ENCODE measurements around the gene ADA. TPM values are rescaled to one million over a fixed set of nuclear protein-coding genes. Genes with fewer than 3 reads are reported as not detected.

The ADA gene
- total RNA-seq, 2 experiments from 2014 or later: 103 to 107 TPM

- POLR2A ChIA-PET: no interaction called here
- peak overlapping the region; percentile 93 for H3K27ac Mint-ChIP-seq
These were observed 2.4 kb downstream of the ADA start for GRCh38 chr20:44649126-44649525.

GRCh38 chr20:44648579-44648978 lies 2.9 kb downstream of the ADA start:
- Mint-ChIP-seq H3K9me3 (no peaks in the 10 kb centered on the region), H3K36me3 (ENCODE audit: low read depth) (peaks cover 45% of the 10 kb centered on the region), H3K4me1 (peaks cover 81% of the 10 kb centered on the region), H3K27ac (peak overlapping the region; percentile 93), H3K27me3 (no peaks in the 10 kb centered on the region), H3K4me3 (peak overlapping the region; percentile 90)
- DNase-seq: no peak
- POLR2A ChIA-PET: no interaction called here
- CTCF ChIA-PET: interaction anchor here (0.9 to 1.8 kb wide), 5 partner anchors 10 to 31 kb away, joined by 3 to 7 read pairs (median 4); no protein-coding TSS in a partner anchor

More at GRCh38 chr20:44649126-44649525, 2.4 kb downstream of the ADA start:
- H3K4me1 Mint-ChIP-seq: peaks cover 77% of the 10 kb centered on the region
- CTCF ChIA-PET: interaction anchor here (0.9 to 1.8 kb wide), 6 partner anchors 10 to 36 kb away, joined by 3 to 7 read pairs (median 4); no protein-coding TSS in a partner anchor
- H3K9me3 Mint-ChIP-seq: peaks cover under 1% of the 10 kb centered on the region
- H3K27me3 Mint-ChIP-seq: no peaks in the 10 kb centered on the region
- peaks cover 45% of the 10 kb centered on the region for H3K36me3 Mint-ChIP-seq (ENCODE audit: low read depth)
- H3K4me3 Mint-ChIP-seq: peak overlapping the region; percentile 90
- DNase-seq: no peak

- POLR2A ChIA-PET: no interaction called here
- CTCF ChIA-PET: interaction anchor here (1.4 kb wide), 1 partner anchor 24 kb away, joined by 3 read pairs; no protein-coding TSS in a partner anchor
These were observed 3.4 kb downstream of the ADA start for GRCh38 chr20:44648068-44648467.

GRCh38 chr20:44646641-44647274 lies 4.7 kb downstream of the ADA start:
- Mint-ChIP-seq H3K27ac (peak overlapping the region; percentile 90), H3K27me3 (no peaks in the 10 kb centered on the region), H3K36me3 (ENCODE audit: low read depth) (peaks cover 48% of the 10 kb centered on the region), H3K4me3 (peak overlapping the region; percentile 49), H3K4me1 (peaks cover 89% of the 10 kb centered on the region), H3K9me3 (no peaks in the 10 kb centered on the region)
- ChIA-PET POLR2A (no interaction called here), CTCF (interaction anchor here (0.6 to 1.5 kb wide), 5 partner anchors 9 to 199 kb away, joined by 3 to 5 read pairs (median 3); no protein-coding TSS in a partner anchor)
- no peak for DNase-seq

More at GRCh38 chr20:44648068-44648467, 3.4 kb downstream of the ADA start:
- Mint-ChIP-seq H3K4me3 (peak overlapping the region; percentile 90), H3K9me3 (no peaks in the 10 kb centered on the region), H3K27me3 (no peaks in the 10 kb centered on the region), H3K4me1 (peaks cover 81% of the 10 kb centered on the region), H3K27ac (peak overlapping the region; percentile 90), H3K36me3 (ENCODE audit: low read depth) (peaks cover 42% of the 10 kb centered on the region)
- no peak for DNase-seq

- Mint-ChIP-seq H3K9me3 (no peaks in the 10 kb centered on the region), H3K4me3 (peak overlapping the region; percentile 49), H3K4me1 (peaks cover 95% of the 10 kb centered on the region), H3K27me3 (no peaks in the 10 kb centered on the region), H3K27ac (peak overlapping the region; percentile 90), H3K36me3 (ENCODE audit: low read depth) (peaks cover 52% of the 10 kb centered on the region)
- DNase-seq: peak; percentile 67
- CTCF ChIA-PET: interaction anchor here (0.5 to 1.7 kb wide), 6 partner anchors 9 to 211 kb away, joined by 3 to 5 read pairs (median 3); no protein-coding TSS in a partner anchor
- POLR2A ChIA-PET: no interaction called here
These were observed 5.4 kb downstream of the ADA start for GRCh38 chr20:44646023-44646640.

GRCh38 chr20:44644667-44645131 lies 6.8 kb downstream of the ADA start:
- DNase-seq: peak; percentile 50
- ChIA-PET CTCF (interaction anchor here (0.6 to 2.3 kb wide), 6 partner anchors 11 to 247 kb away, joined by 3 to 5 read pairs (median 4); no protein-coding TSS in a partner anchor), POLR2A (interaction anchor here (0.6 to 0.7 kb wide), 2 partner anchors 11 to 22 kb away, joined by 3 to 4 read pairs; no protein-coding TSS in a partner anchor)
- Mint-ChIP-seq H3K9me3 (no peaks in the 10 kb centered on the region), H3K36me3 (ENCODE audit: low read depth) (peaks cover 51% of the 10 kb centered on the region), H3K27ac (peak overlapping the region; percentile 90), H3K27me3 (no peaks in the 10 kb centered on the region), H3K4me3 (peak overlapping the region; percentile 42), H3K4me1 (peaks cover 89% of the 10 kb centered on the region)

GRCh38 chr20:44644230-44644617 lies 7.3 kb downstream of the ADA start:
- CTCF ChIA-PET: interaction anchor here (0.6 to 2.3 kb wide), 5 partner anchors 12 to 248 kb away, joined by 3 to 5 read pairs (median 4); no protein-coding TSS in a partner anchor
- H3K4me3 Mint-ChIP-seq: peak overlapping the region; percentile 51
- peaks cover 85% of the 10 kb centered on the region for H3K4me1 Mint-ChIP-seq
- peaks cover 51% of the 10 kb centered on the region for H3K36me3 Mint-ChIP-seq (ENCODE audit: low read depth)
- no peaks in the 10 kb centered on the region for H3K27me3 Mint-ChIP-seq
- peak overlapping the region; percentile 90 for H3K27ac Mint-ChIP-seq
- POLR2A ChIA-PET: interaction anchor here (0.7 kb wide), 1 partner anchor 12 kb away, joined by 4 read pairs; no protein-coding TSS in a partner anchor
- no peak for DNase-seq
- H3K9me3 Mint-ChIP-seq: no peaks in the 10 kb centered on the region

- H3K36me3 Mint-ChIP-seq (ENCODE audit: low read depth): peaks cover 51% of the 10 kb centered on the region
- H3K27ac Mint-ChIP-seq: peak overlapping the region; percentile 90
- ChIA-PET CTCF (interaction anchor here (1.1 to 2.3 kb wide), 4 partner anchors 29 to 249 kb away, joined by 3 to 5 read pairs (median 3); no protein-coding TSS in a partner anchor), POLR2A (interaction anchor here (0.7 kb wide), 1 partner anchor 12 kb away, joined by 4 read pairs; no protein-coding TSS in a partner anchor)
- H3K4me3 Mint-ChIP-seq: peak overlapping the region; percentile 54
- H3K27me3 Mint-ChIP-seq: no peaks in the 10 kb centered on the region
- H3K9me3 Mint-ChIP-seq: no peaks in the 10 kb centered on the region
- peak; percentile 64 for DNase-seq
- H3K4me1 Mint-ChIP-seq: peaks cover 84% of the 10 kb centered on the region
These were observed 7.8 kb downstream of the ADA start for GRCh38 chr20:44643596-44644229.

GRCh38 chr20:44643154-44643519 lies 8.4 kb downstream of the ADA start:
- no peaks in the 10 kb centered on the region for H3K9me3 Mint-ChIP-seq
- H3K27me3 Mint-ChIP-seq: no peaks in the 10 kb centered on the region
- peak overlapping the region; percentile 90 for H3K27ac Mint-ChIP-seq

GRCh38 chr20:44642203-44643153 lies 9.0 kb downstream of the ADA start:
- H3K4me1 Mint-ChIP-seq: peaks cover 75% of the 10 kb centered on the region
- peak; percentile 22 for DNase-seq
- H3K9me3 Mint-ChIP-seq: no peaks in the 10 kb centered on the region
- CTCF ChIA-PET: interaction anchor here (0.8 to 2.3 kb wide), 7 partner anchors 9 to 250 kb away, joined by 3 to 5 read pairs (median 3); partner anchors contain the start of gene ADA
- peaks cover 49% of the 10 kb centered on the region for H3K36me3 Mint-ChIP-seq (ENCODE audit: low read depth)
- POLR2A ChIA-PET: interaction anchor here (0.6 kb wide), 1 partner anchor 167 kb away, joined by 7 read pairs; the partner anchor contains the start of gene TTPAL
- peak overlapping the region; percentile 90 for H3K27ac Mint-ChIP-seq
- H3K4me3 Mint-ChIP-seq: peak overlapping the region; percentile 33
- H3K27me3 Mint-ChIP-seq: no peaks in the 10 kb centered on the region

More at GRCh38 chr20:44643154-44643519, 8.4 kb downstream of the ADA start:
- no peak for DNase-seq
- Mint-ChIP-seq H3K4me3 (peak overlapping the region; percentile 54), H3K36me3 (ENCODE audit: low read depth) (peaks cover 49% of the 10 kb centered on the region), H3K4me1 (peaks cover 81% of the 10 kb centered on the region)
- CTCF ChIA-PET: interaction anchor here (0.8 to 2.3 kb wide), 5 partner anchors 14 to 249 kb away, joined by 3 to 5 read pairs (median 3); no protein-coding TSS in a partner anchor
- POLR2A ChIA-PET: interaction anchor here (0.6 kb wide), 1 partner anchor 168 kb away, joined by 7 read pairs; the partner anchor contains the start of gene TTPAL

- ChIA-PET CTCF (interaction anchor here (1.4 kb wide), 1 partner anchor 10 kb away, joined by 4 read pairs; the partner anchor contains the start of gene ADA), POLR2A (no interaction called here)
- peaks cover 64% of the 10 kb centered on the region for H3K4me1 Mint-ChIP-seq
- no peak for DNase-seq
- H3K27ac Mint-ChIP-seq: peak overlapping the region; percentile 90
- H3K4me3 Mint-ChIP-seq: no peak overlapping the region
- no peaks in the 10 kb centered on the region for H3K9me3 Mint-ChIP-seq
- no peaks in the 10 kb centered on the region for H3K27me3 Mint-ChIP-seq
- H3K36me3 Mint-ChIP-seq (ENCODE audit: low read depth): peaks cover 50% of the 10 kb centered on the region
These were observed 10.2 kb downstream of the ADA start for GRCh38 chr20:44641325-44641724.

Measured in activated CD4-positive, alpha-beta T cell treated with anti-CD3 and anti-CD28 coated beads, Interleukin-2, amount 10 ng/mL, durations not matched to agents 7 days and 5 days (primary cell).